ENCODE measurements around the gene SH2D6.

The SH2D6 gene

GRCh38 chr2:85425588-85425987, 7.1 kb downstream of the SH2D6 start:
- Histone ChIP-seq H3K27me3 (ENCODE audit: insufficient read depth, poor library complexity, severe bottlenecking) (no peaks in the 10 kb centered on the region), H3K27ac (replicated peaks) (no peak overlapping the region), H3K4me3 (replicated peaks; ENCODE audit: insufficient read depth, low read length) (no peak overlapping the region)
- DNase-seq (ENCODE audit: low read depth in 1 of 2, low spot score in 1 of 2): no peak
- no peak for TF ChIP-seq REST (IDR thresholded peaks at IDR 0.05; ENCODE audit: insufficient replicate concordance, low read depth)
- no peak for TF ChIP-seq CTCF (IDR thresholded peaks at IDR 0.05; ENCODE audit: insufficient read depth, low read length)
- no peak for TF ChIP-seq GABPA (IDR thresholded peaks at IDR 0.05; ENCODE audit: low read depth)
- no peak for TF ChIP-seq POLR2AphosphoS5 (IDR thresholded peaks at IDR 0.05; ENCODE audit: low read depth)
- TF ChIP-seq SPI1 (IDR thresholded peaks at IDR 0.05; ENCODE audit: borderline replicate concordance, low read depth): no peak

GRCh38 chr2:85427300-85427835, 8.9 kb downstream of the SH2D6 start:
- Histone ChIP-seq H3K27ac (replicated peaks) (0 out of 2 replicates have a peak overlapping the region, but pooled peaks have one; percentile 13), H3K27me3 (ENCODE audit: insufficient read depth, poor library complexity, severe bottlenecking) (no peaks in the 10 kb centered on the region), H3K4me3 (replicated peaks; ENCODE audit: insufficient read depth, low read length) (no peak overlapping the region)
- DNase-seq (ENCODE audit: low read depth in 1 of 2, low spot score in 1 of 2): no peak
- no peak for TF ChIP-seq POLR2AphosphoS5 (IDR thresholded peaks at IDR 0.05; ENCODE audit: low read depth)

- peak in 1 of 2 experiments; percentile 64 for DNase-seq (ENCODE audit: low read depth in 1 of 2, low spot score in 1 of 2)
- no peak for TF ChIP-seq POLR2AphosphoS5 (IDR thresholded peaks at IDR 0.05; ENCODE audit: low read depth)
- TF ChIP-seq CTCF (IDR thresholded peaks at IDR 0.05; ENCODE audit: insufficient read depth, low read length): no peak
- no peak for TF ChIP-seq SPI1 (IDR thresholded peaks at IDR 0.05; ENCODE audit: borderline replicate concordance, low read depth)
- no peak for TF ChIP-seq REST (IDR thresholded peaks at IDR 0.05; ENCODE audit: insufficient replicate concordance, low read depth)
- H3K27ac ChIP-seq (replicated peaks): peak overlapping the region; percentile 54
Measured at GRCh38 chr2:85428343-85428881, 9.9 kb downstream of the SH2D6 start.

GRCh38 chr2:85429213-85429923, 10.9 kb downstream of the SH2D6 start:
- TF ChIP-seq REST (IDR thresholded peaks at IDR 0.05; ENCODE audit: insufficient replicate concordance, low read depth) (no peak), POLR2AphosphoS5 (IDR thresholded peaks at IDR 0.05; ENCODE audit: low read depth) (no peak)
- Histone ChIP-seq H3K27me3 (ENCODE audit: insufficient read depth, poor library complexity, severe bottlenecking) (no peaks in the 10 kb centered on the region), H3K27ac (replicated peaks) (no peak overlapping the region; the same call in 1 of the 2 replicates), H3K4me3 (replicated peaks; ENCODE audit: insufficient read depth, low read length) (no peak overlapping the region)
- DNase-seq (ENCODE audit: low read depth in 1 of 2, low spot score in 1 of 2): no peak

More at GRCh38 chr2:85428343-85428881, 9.9 kb downstream of the SH2D6 start:
- H3K4me3 ChIP-seq (replicated peaks; ENCODE audit: insufficient read depth, low read length): no peak overlapping the region
- H3K27me3 ChIP-seq (ENCODE audit: insufficient read depth, poor library complexity, severe bottlenecking): no peaks in the 10 kb centered on the region
